ENCODE measurements around the gene PCSK5.

DNA sequence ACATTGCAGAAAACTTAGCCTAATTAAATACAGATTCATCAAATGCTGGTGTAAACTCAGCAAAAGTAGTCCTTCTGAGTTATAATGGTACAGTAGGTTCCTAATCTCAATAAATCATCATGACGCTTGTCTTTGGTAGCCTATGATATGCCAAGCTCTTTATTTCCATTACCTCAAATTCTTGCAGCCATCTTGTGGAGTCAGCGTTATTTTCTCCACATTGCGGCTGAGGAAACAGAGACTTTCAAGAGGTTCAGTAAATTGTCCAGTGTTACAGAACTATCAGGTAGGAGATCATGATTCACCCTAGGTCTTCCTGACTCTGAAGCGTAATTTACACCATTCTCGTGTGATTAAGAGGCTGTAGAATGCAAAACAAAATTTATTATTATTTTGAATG, 237.2 kb downstream of the PCSK5 start:
- TF ChIP-seq, protein P1, sequence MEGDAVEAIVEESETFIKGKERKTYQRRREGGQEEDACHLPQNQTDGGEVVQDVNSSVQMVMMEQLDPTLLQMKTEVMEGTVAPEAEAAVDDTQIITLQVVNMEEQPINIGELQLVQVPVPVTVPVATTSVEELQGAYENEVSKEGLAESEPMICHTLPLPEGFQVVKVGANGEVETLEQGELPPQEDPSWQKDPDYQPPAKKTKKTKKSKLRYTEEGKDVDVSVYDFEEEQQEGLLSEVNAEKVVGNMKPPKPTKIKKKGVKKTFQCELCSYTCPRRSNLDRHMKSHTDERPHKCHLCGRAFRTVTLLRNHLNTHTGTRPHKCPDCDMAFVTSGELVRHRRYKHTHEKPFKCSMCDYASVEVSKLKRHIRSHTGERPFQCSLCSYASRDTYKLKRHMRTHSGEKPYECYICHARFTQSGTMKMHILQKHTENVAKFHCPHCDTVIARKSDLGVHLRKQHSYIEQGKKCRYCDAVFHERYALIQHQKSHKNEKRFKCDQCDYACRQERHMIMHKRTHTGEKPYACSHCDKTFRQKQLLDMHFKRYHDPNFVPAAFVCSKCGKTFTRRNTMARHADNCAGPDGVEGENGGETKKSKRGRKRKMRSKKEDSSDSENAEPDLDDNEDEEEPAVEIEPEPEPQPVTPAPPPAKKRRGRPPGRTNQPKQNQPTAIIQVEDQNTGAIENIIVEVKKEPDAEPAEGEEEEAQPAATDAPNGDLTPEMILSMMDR (IDR thresholded peaks at IDR 0.05): no peak
- no peak for TF ChIP-seq EZH2 (IDR thresholded peaks at IDR 0.05; ENCODE audit: borderline replicate concordance, insufficient read depth, low read depth, low read length, poor library complexity, severe bottlenecking)
